AG04450 (cell line): Measurements from ENCODE around the gene CNGA3. TPM values are rescaled to one million over a fixed set of nuclear protein-coding genes. Genes with fewer than 3 reads are reported as not detected.

Experiments
- CTCF ChIA-PET: fragments of 300-600, 350-600 bp; formaldehyde crosslinking; extraction: SDS; loops from one replicate; lab custom pipeline; 2022; ENCODE audit warnings: antibody characterized with exemption, inconsistent platforms; lab: Charles Lee
- POLR2A ChIA-PET: fragments of 350-600 bp; formaldehyde crosslinking; extraction: SDS; loops from one replicate; lab custom pipeline; 2021; ENCODE audit warnings: antibody characterized with exemption, inconsistent platforms; lab: Yijun Ruan, JAX
- DNase-seq: peaks from one replicate; pipeline ENCODE4 v3.0.0-alpha.2; 2011; ENCODE audit warnings: low read depth, low spot score
- H3K27ac ChIP-seq: one replicate; pipeline ENCODE4 v1.5.1; 2012; ENCODE audit warnings: low read depth, low read length, control low read depth
- H3K27me3 ChIP-seq: one replicate; pipeline ENCODE4 v1.6.0; 2012; ENCODE audit warnings: low read length; ENCODE audit not compliant: control insufficient read depth, insufficient read depth
- H3K4me3 ChIP-seq: 2 replicates; pipeline ENCODE4 v1.5.1; 2011; ENCODE audit warnings: mild to moderate bottlenecking, low read depth, low read length, control low read depth
- H3K9me3 ChIP-seq: 2 replicates; pipeline ENCODE4 v1.5.1; 2012; ENCODE audit warnings: low read length; ENCODE audit not compliant: control insufficient read depth, insufficient read depth
- CTCF ChIP-seq: IDR thresholded peaks from 2 replicates; pipeline ENCODE4 v1.5.1; 2011; ENCODE audit warnings: low read depth, low read length, control low read depth, inconsistent platforms
- polyA plus RNA-seq: library from polyadenylated mRNA; depleted of rRNA; stranded (reverse); fragments of >200 nt; gene quantifications from 2 replicates; pipeline ENCODE4 v1.2.3, GENCODE V29; 2011

The CNGA3 gene
- polyA plus RNA-seq, 1 experiment: not detected

GRCh38 chr2:98359986-98360385 lies 13.7 kb downstream of the CNGA3 start:
- H3K4me3 ChIP-seq: no peak overlapping the region
- ChIA-PET CTCF (interaction anchor here (0.6 kb wide), 1 partner anchor 2000 kb away, joined by 3 read pairs; no protein-coding TSS in a partner anchor), POLR2A (no interaction called here)

GRCh38 chr2:98367721-98368120 lies 21.5 kb downstream of the CNGA3 start:
- Histone ChIP-seq H3K4me3 (no peak overlapping the region), H3K9me3 (no peaks in the 10 kb centered on the region; the same call in 1 of the 2 replicates), H3K27ac (no peak overlapping the region), H3K27me3 (peaks cover 8% of the 10 kb centered on the region)
- POLR2A ChIA-PET: no interaction called here
- DNase-seq: no peak
- CTCF ChIA-PET: no interaction called here
- TF ChIP-seq CTCF: no peak

More at GRCh38 chr2:98359986-98360385, 13.7 kb downstream of the CNGA3 start:
- peaks cover 2% of the 10 kb centered on the region for H3K27me3 ChIP-seq
- no peaks in the 10 kb centered on the region for H3K9me3 ChIP-seq
- no peak for DNase-seq
- no peak for TF ChIP-seq CTCF
- H3K27ac ChIP-seq: no peak overlapping the region

- DNase-seq: no peak
- Histone ChIP-seq H3K9me3 (no peaks in the 10 kb centered on the region; the same call in 1 of the 2 replicates), H3K27me3 (peaks cover 12% of the 10 kb centered on the region), H3K4me3 (no peak overlapping the region), H3K27ac (no peak overlapping the region)
- CTCF ChIA-PET: interaction anchor here (1.5 kb wide), 1 partner anchor 16 kb away, joined by 4 read pairs; no protein-coding TSS in a partner anchor
- no peak for TF ChIP-seq CTCF
- POLR2A ChIA-PET: no interaction called here
Observed at GRCh38 chr2:98369710-98370239, 23.5 kb downstream of the CNGA3 start.

GRCh38 chr2:98372121-98372520 lies 25.9 kb downstream of the CNGA3 start:
- POLR2A ChIA-PET: no interaction called here
- CTCF ChIA-PET: no interaction called here
- peaks cover 17% of the 10 kb centered on the region for H3K27me3 ChIP-seq
- DNase-seq: no peak
- no peak for TF ChIP-seq CTCF
- no peak overlapping the region for H3K27ac ChIP-seq
- no peaks in the 10 kb centered on the region; the same call in 1 of the 2 replicates for H3K9me3 ChIP-seq
- no peak overlapping the region for H3K4me3 ChIP-seq

GRCh38 chr2:98372579-98372978 lies 26.3 kb downstream of the CNGA3 start:
- H3K27ac ChIP-seq: no peak overlapping the region
- peaks cover 17% of the 10 kb centered on the region for H3K27me3 ChIP-seq
- H3K4me3 ChIP-seq: no peak overlapping the region
- H3K9me3 ChIP-seq: no peaks in the 10 kb centered on the region; the same call in 1 of the 2 replicates
- DNase-seq: no peak
- ChIA-PET POLR2A (no interaction called here), CTCF (no interaction called here)
- TF ChIP-seq CTCF: no peak
